H1 (cell line): Measurements from ENCODE around the gene RAB3GAP1. TPM values are rescaled to one million over a fixed set of nuclear protein-coding genes. Genes with fewer than 3 reads are reported as not detected.

Experiments used
- CTCF ChIA-PET: fragments of 300-600 bp; sonication (Branson Sonifier 250); formaldehyde crosslinking; loops from one replicate; lab custom pipeline; 2021; ENCODE audit not compliant: partially characterized antibody; lab: Charles Lee
- POLR2A ChIA-PET: fragments of 300-600 bp; sonication (Branson Sonifier 250); formaldehyde crosslinking; loops from one replicate; lab custom pipeline; 2021; ENCODE audit warnings: inconsistent platforms; ENCODE audit not compliant: partially characterized antibody; lab: Charles Lee
- DNase-seq, 2 experiments: peaks; one replicate each; pipeline versions ENCODE4 v3.0.0 to v3.0.0-alpha.2; 2010 to 2022; ENCODE audit warnings: low spot score in 2 of 2, low read depth in 1 of 2, mixed read lengths in 1 of 2
- FAIRE-seq: peaks from 2 replicates; lab custom pipeline; 2011; peaks lifted over from hg19 to GRCh38; lab: Jason Lieb, UNC
- H2AFZ ChIP-seq: 2 replicates; pipeline ENCODE4 v1.8.1; 2012; ENCODE audit warnings: low read length, inconsistent platforms
- H2AK5ac ChIP-seq: 2 replicates; pipeline ENCODE4 v1.6.1; 2013; ENCODE audit warnings: low read depth, low read length
- H2BK120ac ChIP-seq: replicated peaks from 2 replicates; pipeline ENCODE3; 2013; ENCODE audit warnings: low read depth, low read length, inconsistent platforms
- H2BK12ac ChIP-seq: 2 replicates; pipeline ENCODE4 v1.6.1; 2013; ENCODE audit warnings: low read depth, low read length
- H2BK15ac ChIP-seq: 2 replicates; pipeline ENCODE4 v1.6.1; 2013; ENCODE audit warnings: low read length
- H2BK20ac ChIP-seq: 2 replicates; pipeline ENCODE4 v1.6.1; 2013; ENCODE audit warnings: low read length
- H2BK5ac ChIP-seq: 2 replicates; pipeline ENCODE4 v1.6.1; 2013; ENCODE audit warnings: low read depth, low read length
- H3K14ac ChIP-seq: 2 replicates; pipeline ENCODE4 v1.6.1; 2013; ENCODE audit warnings: inconsistent platforms; ENCODE audit not compliant: insufficient read length
- H3K18ac ChIP-seq: 2 replicates; pipeline ENCODE4 v1.6.1; 2013; ENCODE audit warnings: low read length; ENCODE audit errors: extremely low read depth
- H3K23ac ChIP-seq: 2 replicates; pipeline ENCODE4 v1.6.1; 2013; ENCODE audit warnings: inconsistent platforms; ENCODE audit not compliant: insufficient read length
- H3K23me2 ChIP-seq: 2 replicates; pipeline ENCODE4 v1.6.1; 2013; ENCODE audit warnings: low read depth, low read length
- H3K27ac ChIP-seq: 2 replicates; pipeline ENCODE4 v1.6.1; 2011; ENCODE audit warnings: low read depth, low read length, inconsistent platforms
- H3K27me3 ChIP-seq, 4 experiments: replicated peaks in 1 of 4; 1 replicate in 1 of 4; 2 replicates in 3 of 4; pipeline versions ENCODE4 v1.6.1 to v1.8.1; 2011 to 2013; ENCODE audit warnings: low read length in 3 of 4, mild to moderate bottlenecking in 3 of 4, inconsistent platforms in 2 of 4, mixed read lengths in 2 of 4, moderate library complexity in 1 of 4; ENCODE audit not compliant: control insufficient read depth in 3 of 4, insufficient read depth in 3 of 4; ENCODE audit errors: extremely low read depth in 1 of 4
- H3K36me3 ChIP-seq, 4 experiments: 2 replicates each; pipeline versions ENCODE4 v1.6.1 to v1.8.1; 2011 to 2013; ENCODE audit warnings: mild to moderate bottlenecking in 4 of 4, low read length in 3 of 4, moderate library complexity in 2 of 4, control low read depth in 1 of 4, inconsistent platforms in 1 of 4; ENCODE audit not compliant: insufficient read depth in 4 of 4, control insufficient read depth in 2 of 4
- H3K4ac ChIP-seq: replicated peaks from 2 replicates; pipeline ENCODE3; 2013; ENCODE audit warnings: low read length, low read depth, mixed read lengths, inconsistent platforms; ENCODE audit not compliant: insufficient read length
- H3K4me1 ChIP-seq, 4 experiments: replicated peaks in 1 of 4; 1 replicate in 1 of 4; 2 replicates in 3 of 4; pipeline versions ENCODE4 v1.6.1 to v1.8.1; 2011 to 2013; ENCODE audit warnings: low read length in 3 of 4, inconsistent platforms in 2 of 4, mixed read lengths in 1 of 4; ENCODE audit not compliant: insufficient read depth in 4 of 4, control insufficient read depth in 3 of 4
- H3K4me2 ChIP-seq, 2 experiments: 2 replicates each; pipeline versions ENCODE4 v1.6.1 to v1.8.1; 2011 to 2013; ENCODE audit warnings: low read depth in 2 of 2, low read length in 2 of 2, control low read depth in 1 of 2, inconsistent platforms in 1 of 2, mild to moderate bottlenecking in 1 of 2; ENCODE audit not compliant: insufficient read depth in 1 of 2
- H3K4me3 ChIP-seq, 4 experiments: fragments of 200-600, 300-600 bp in 1 of 4; sonication (generic), shearing (Covaris generic), sonication (Bioruptor Twin) in 1 of 4; 2 replicates each; pipeline versions ENCODE4 v1.5.1 to v1.8.1; 2011 to 2016; ENCODE audit warnings: low read length in 4 of 4, low read depth in 3 of 4, control low read depth in 2 of 4, inconsistent platforms in 2 of 4, mild to moderate bottlenecking in 2 of 4, mixed read lengths in 1 of 4, moderate library complexity in 1 of 4; ENCODE audit not compliant: insufficient read depth in 2 of 4; ENCODE audit errors: extremely low read depth in 1 of 4
- H3K56ac ChIP-seq: replicated peaks from 2 replicates; pipeline ENCODE3; 2013; ENCODE audit warnings: low read depth, mild to moderate bottlenecking, mixed read lengths, low read length, inconsistent platforms; ENCODE audit not compliant: insufficient read length
- H3K79me1 ChIP-seq: 2 replicates; pipeline ENCODE4 v1.6.1; 2013; ENCODE audit warnings: low read depth, low read length, control low read depth
- H3K79me2 ChIP-seq, 2 experiments: 2 replicates each; pipeline versions ENCODE4 v1.6.1 to v1.8.1; 2012 to 2013; ENCODE audit warnings: low read length in 2 of 2, mild to moderate bottlenecking in 2 of 2, inconsistent platforms in 1 of 2; ENCODE audit not compliant: insufficient read depth in 2 of 2, control insufficient read depth in 1 of 2
- H3K9ac ChIP-seq, 4 experiments: replicated peaks in 1 of 4; 1 replicate in 1 of 4; 2 replicates in 3 of 4; pipeline versions ENCODE4 v1.6.1 to v1.8.1; 2011 to 2013; ENCODE audit warnings: low read depth in 3 of 4, low read length in 3 of 4, control low read depth in 2 of 4, mild to moderate bottlenecking in 2 of 4, moderate library complexity in 2 of 4, inconsistent platforms in 1 of 4; ENCODE audit errors: extremely low read depth in 1 of 4
- H3K9me3 ChIP-seq, 2 experiments: 2 replicates each; pipeline versions ENCODE4 v1.6.1 to v1.8.1; 2012 to 2013; ENCODE audit warnings: mild to moderate bottlenecking in 2 of 2, moderate library complexity in 2 of 2, control low read depth in 1 of 2, inconsistent platforms in 1 of 2, low read depth in 1 of 2, low read length in 1 of 2, mixed read lengths in 1 of 2; ENCODE audit not compliant: insufficient read depth in 2 of 2
- H4K20me1 ChIP-seq, 2 experiments: replicated peaks in 1 of 2; 2 replicates each; pipeline versions ENCODE3 to v1.8.1; 2011 to 2013; ENCODE audit warnings: inconsistent platforms in 2 of 2, low read length in 2 of 2, mild to moderate bottlenecking in 1 of 2; ENCODE audit not compliant: insufficient read depth in 2 of 2, control insufficient read depth in 1 of 2
- H4K5ac ChIP-seq: 2 replicates; pipeline ENCODE4 v1.6.1; 2013; ENCODE audit warnings: low read length, low read depth, mixed read lengths, inconsistent platforms; ENCODE audit not compliant: insufficient read length
- H4K8ac ChIP-seq: 2 replicates; pipeline ENCODE4 v1.8.0; 2013; ENCODE audit warnings: mild to moderate bottlenecking, moderate library complexity, low read length, inconsistent platforms; ENCODE audit not compliant: insufficient read depth; ENCODE audit errors: extremely low read depth
- H4K91ac ChIP-seq: replicated peaks from 2 replicates; pipeline ENCODE3; 2013; ENCODE audit warnings: low read length, mixed read lengths, inconsistent platforms; ENCODE audit not compliant: insufficient read length
- CHD2 ChIP-seq: IDR thresholded peaks from 2 replicates; pipeline ENCODE4 v1.6.1; 2012; ENCODE audit warnings: low read length, improper control_type of control experiment
- CREB1 ChIP-seq: IDR thresholded peaks from 2 replicates; pipeline ENCODE4 v1.6.1; 2012; ENCODE audit warnings: inconsistent platforms
- CTBP2 ChIP-seq: IDR thresholded peaks from 2 replicates; pipeline ENCODE4 v1.7.0; 2011; ENCODE audit warnings: borderline replicate concordance, mild to moderate bottlenecking, moderate library complexity, mixed read lengths, low read length; ENCODE audit not compliant: insufficient read depth, insufficient read length
- CTCF ChIP-seq, 3 experiments: IDR thresholded peaks; 1 replicate in 2 of 3; 2 replicates in 1 of 3; pipeline versions ENCODE4 v1.5.1 to v1.6.1; 2011; ENCODE audit warnings: low read length in 3 of 3, mild to moderate bottlenecking in 3 of 3, inconsistent platforms in 2 of 3, low read depth in 1 of 3, moderate library complexity in 1 of 3; ENCODE audit not compliant: insufficient read depth in 1 of 3; ENCODE audit errors: control extremely low read depth in 1 of 3
- GABPA ChIP-seq: IDR thresholded peaks from 2 replicates; pipeline ENCODE4 v1.6.1; 2011; ENCODE audit warnings: mild to moderate bottlenecking, low read length, moderate library complexity, borderline replicate concordance; ENCODE audit not compliant: insufficient read depth
- JUND ChIP-seq: IDR thresholded peaks from 2 replicates; pipeline ENCODE4 v1.6.1; 2011; ENCODE audit warnings: mild to moderate bottlenecking, improper control_type of control experiment, low read length
- POU5F1 ChIP-seq: IDR thresholded peaks from 2 replicates; pipeline ENCODE4 v1.6.1; 2011; ENCODE audit warnings: low read depth, mild to moderate bottlenecking, low read length, moderate library complexity
- RXRA ChIP-seq: IDR thresholded peaks from 2 replicates; pipeline ENCODE4 v1.6.1; 2011; ENCODE audit warnings: low read depth, mild to moderate bottlenecking, low read length, moderate library complexity; ENCODE audit not compliant: insufficient read depth
- SIX5 ChIP-seq: IDR thresholded peaks from 2 replicates; pipeline ENCODE4 v1.6.1; 2011; ENCODE audit warnings: mild to moderate bottlenecking, low read depth, low read length
- SP4 ChIP-seq: IDR thresholded peaks from 2 replicates; pipeline ENCODE4 v1.6.1; 2012; ENCODE audit warnings: low read length, inconsistent platforms
- ZNF274 ChIP-seq: IDR thresholded peaks from 2 replicates; pipeline ENCODE4 v1.7.0; 2012; ENCODE audit warnings: low read length, borderline replicate concordance; ENCODE audit errors: extremely low read depth
- WGBS, 2 experiments: shearing (Covaris generic) in 1 of 2; methylation state at CpG; one replicate each; pipeline versions ENCODE4 v1.1.6 to v1.1.7; 2013 to 2015; ENCODE audit warnings: low lambda C conversion rate in 2 of 2, mixed read lengths in 2 of 2, inconsistent platforms in 1 of 2, low coverage in 1 of 2, missing lambda C conversion rate in 1 of 2; ENCODE audit not compliant: insufficient replicate concordance in 2 of 2, insufficient coverage in 1 of 2, insufficient read length in 1 of 2; ENCODE audit errors: extremely low coverage in 1 of 2, missing lambda C conversion rate in 1 of 2; 5-methylcytosine and 5-hydroxymethylcytosine counted together
- polyA plus RNA-seq, 7 experiments: library from polyadenylated mRNA; depleted of rRNA in 3 of 7; stranded (reverse) in 5 of 7; unstranded in 2 of 7; fragments of >200 nt in 5 of 7; fragments of 200-250 nt in 2 of 7; gene quantifications; 1 replicate in 5 of 7; 2 replicates in 1 of 7; 4 replicates in 1 of 7; pipeline versions ENCODE4 v1.2.1 to v1.2.3, GENCODE V29; 2011 to 2013; ENCODE audit warnings: missing spikeins in 2 of 7, mixed read lengths in 2 of 7
- total RNA-seq: library from RNA; stranded (reverse); fragmentation: NEBNext Ultra II Directional; extraction: Animal tissue kit (Norgen Biotek cat#: 25700); gene quantifications from 2 replicates; pipeline ENCODE4 v1.2.1, GENCODE V29; 2021

Gene RAB3GAP1
- total and polyA plus RNA-seq, 2 of the 8 experiments (the other 6 are each of a cell fraction or from before 2014, with no cell fraction given), result 9.8 to 28.6 TPM

- no peak overlapping the region for H3K4ac ChIP-seq
- 88% methylated on average over 2 of the region's 2 CpGs; no CpG with 5 or more reads in 1 of the 2 experiments for whole genome bisulfite sequencing, 2 experiments
- no peak overlapping the region for H2BK12ac ChIP-seq
- H3K79me1 ChIP-seq, result no peaks in the 10 kb centered on the region; the same call in 1 of the 2 replicates
- H2AK5ac ChIP-seq, result no peak overlapping the region
- no peak overlapping the region for H3K56ac ChIP-seq
- H3K14ac ChIP-seq, result no peak overlapping the region
- no peak for DNase-seq
- H3K27ac ChIP-seq, result no peak overlapping the region
- peaks cover 0 to 6% (median 2%) of the 10 kb centered on the region in 4 experiments; a peak in 2 of 7 replicates for H3K4me1 ChIP-seq
- peaks cover 0 to 10% (median 3%) of the 10 kb centered on the region in 4 experiments; a peak in 4 of 8 replicates for H3K36me3 ChIP-seq
- H2AFZ ChIP-seq, result no peak overlapping the region
- no peak for FAIRE-seq
- no peak overlapping the region for H4K5ac ChIP-seq
- no peak overlapping the region for H4K91ac ChIP-seq
- peaks cover 4 to 65% of the 10 kb centered on the region in 2 experiments for H3K79me2 ChIP-seq
- no peaks in the 10 kb centered on the region for H3K9me3 ChIP-seq
- no peaks in the 10 kb centered on the region for H3K27me3 ChIP-seq
- no peak overlapping the region for H3K4me3 ChIP-seq
- no peak overlapping the region for H3K4me2 ChIP-seq
- no peak overlapping the region for H3K23ac ChIP-seq
- ChIA-PET CTCF (interaction anchor here (0.6 to 3.7 kb wide), 3 partner anchors 12 to 217 kb away, joined by 3 to 14 read pairs (median 3); no protein-coding TSS in a partner anchor), POLR2A (interaction anchor here (0.8 kb wide), 1 partner anchor 15 kb away, joined by 3 read pairs; no protein-coding TSS in a partner anchor)
- no peak overlapping the region for H2BK15ac ChIP-seq
- H2BK120ac ChIP-seq, result no peak overlapping the region
- peaks cover 4% of the 10 kb centered on the region for H3K23me2 ChIP-seq
- no peak overlapping the region for H2BK5ac ChIP-seq
- H3K9ac ChIP-seq, result no peak overlapping the region
- H3K18ac ChIP-seq, result no peak overlapping the region
- H2BK20ac ChIP-seq, result no peak overlapping the region
- peaks cover 0 to 3% of the 10 kb centered on the region in 2 experiments for H4K20me1 ChIP-seq
- H4K8ac ChIP-seq, result no peak overlapping the region
- no peak for TF ChIP-seq GABPA
- TF ChIP-seq CTBP2, result no peak
- no peak for TF ChIP-seq CREB1
- TF ChIP-seq RXRA, result no peak
- TF ChIP-seq SIX5, result no peak
- TF ChIP-seq CHD2, result no peak
- TF ChIP-seq POU5F1, result no peak
- no peak for TF ChIP-seq JUND
- TF ChIP-seq SP4, result no peak
- no peak for TF ChIP-seq CTCF (IDR thresholded peaks at IDR 0.05; ENCODE audit: control extremely low read depth in 1 of 3, insufficient read depth in 1 of 3, low read depth in 1 of 3, low read length in 3 of 3)
- TF ChIP-seq ZNF274, result no peak
These were observed 3.2 kb downstream of the RAB3GAP1 start for GRCh38 chr2:135055182-135055786.
